Measurements from ENCODE around the gene TPST2. TPM values are rescaled to one million over a fixed set of nuclear protein-coding genes. Genes with fewer than 3 reads are reported as not detected.

Gene TPST2
- total RNA-seq, 4 donors from 2014 or later = 39.1 to 83.4 (median 60.6) TPM

DNA sequence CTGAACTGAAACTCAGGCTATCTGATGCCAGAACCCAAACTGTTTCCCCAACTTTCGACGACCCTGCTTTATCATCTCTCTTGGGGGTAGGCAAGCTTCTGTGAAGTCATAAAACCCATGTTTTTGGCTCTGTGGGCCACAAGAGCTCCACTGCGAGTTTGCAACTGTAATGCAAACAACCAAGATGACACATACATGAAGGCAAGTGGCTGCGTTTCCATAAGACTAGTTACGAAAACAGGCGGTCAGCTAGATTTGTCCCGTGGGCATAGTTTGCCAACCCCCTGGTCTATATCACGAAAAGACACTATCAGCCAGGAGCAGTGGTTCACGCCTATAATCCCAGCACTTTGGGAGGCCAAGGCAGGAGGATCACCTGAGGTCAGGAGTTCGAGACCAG lies 37.5 kb downstream of the TPST2 start:
- 80 to 86% methylated on average over 10 of the region's 10 CpGs for WGBS, 2 donors
- no peak overlapping the region for H3K27ac ChIP-seq
- peaks cover 0 to 17% (median 3%) of the 10 kb centered on the region in 4 donors for H3K4me1 ChIP-seq
- no peaks in the 10 kb centered on the region for H3K27me3 ChIP-seq
- no peak overlapping the region for H3K4me3 ChIP-seq
- DNase-seq (ENCODE audit: low spot score in 2 of 2) = no peak
- H3K36me3 ChIP-seq = no peaks in the 10 kb centered on the region
- TF ChIP-seq, protein P1, sequence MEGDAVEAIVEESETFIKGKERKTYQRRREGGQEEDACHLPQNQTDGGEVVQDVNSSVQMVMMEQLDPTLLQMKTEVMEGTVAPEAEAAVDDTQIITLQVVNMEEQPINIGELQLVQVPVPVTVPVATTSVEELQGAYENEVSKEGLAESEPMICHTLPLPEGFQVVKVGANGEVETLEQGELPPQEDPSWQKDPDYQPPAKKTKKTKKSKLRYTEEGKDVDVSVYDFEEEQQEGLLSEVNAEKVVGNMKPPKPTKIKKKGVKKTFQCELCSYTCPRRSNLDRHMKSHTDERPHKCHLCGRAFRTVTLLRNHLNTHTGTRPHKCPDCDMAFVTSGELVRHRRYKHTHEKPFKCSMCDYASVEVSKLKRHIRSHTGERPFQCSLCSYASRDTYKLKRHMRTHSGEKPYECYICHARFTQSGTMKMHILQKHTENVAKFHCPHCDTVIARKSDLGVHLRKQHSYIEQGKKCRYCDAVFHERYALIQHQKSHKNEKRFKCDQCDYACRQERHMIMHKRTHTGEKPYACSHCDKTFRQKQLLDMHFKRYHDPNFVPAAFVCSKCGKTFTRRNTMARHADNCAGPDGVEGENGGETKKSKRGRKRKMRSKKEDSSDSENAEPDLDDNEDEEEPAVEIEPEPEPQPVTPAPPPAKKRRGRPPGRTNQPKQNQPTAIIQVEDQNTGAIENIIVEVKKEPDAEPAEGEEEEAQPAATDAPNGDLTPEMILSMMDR (IDR thresholded peaks at IDR 0.05) = no peak
- no peak for TF ChIP-seq EP300 (IDR thresholded peaks at IDR 0.05)
- TF ChIP-seq POLR2A (IDR thresholded peaks at IDR 0.05) = no peak
- no peaks in the 10 kb centered on the region for H3K9me3 ChIP-seq

DNA sequence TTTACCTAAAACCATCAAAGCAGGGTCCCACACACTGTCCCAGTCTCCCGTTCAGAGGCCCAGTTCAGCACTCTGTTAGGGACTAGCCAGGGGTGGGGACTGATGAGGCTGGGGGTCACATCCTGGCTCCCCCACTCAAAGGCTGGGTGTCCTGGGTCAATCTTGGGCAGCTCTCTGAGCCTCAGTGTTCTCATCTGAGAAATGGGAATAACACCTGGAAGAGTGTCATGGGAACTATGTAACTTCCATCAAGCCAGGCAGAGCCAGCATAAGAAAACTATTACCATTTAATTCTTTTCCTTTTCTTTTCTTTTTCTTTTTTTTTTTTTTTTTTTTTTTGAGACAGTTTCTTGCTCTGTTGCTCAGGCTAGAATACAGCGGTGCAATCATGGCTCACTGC lies 38.4 kb downstream of the TPST2 start:
- no peaks in the 10 kb centered on the region for H3K36me3 ChIP-seq
- peaks cover 0 to 22% (median 3%) of the 10 kb centered on the region in 4 donors for H3K4me1 ChIP-seq
- no peak for DNase-seq (ENCODE audit: low spot score in 2 of 2)
- WGBS, 2 donors = 74 to 87% methylated on average over 2 of the region's 2 CpGs
- H3K9me3 ChIP-seq = no peaks in the 10 kb centered on the region
- peak overlapping the region in 1 of 4 donors; percentile 70 for H3K27ac ChIP-seq
- no peaks in the 10 kb centered on the region for H3K27me3 ChIP-seq
- H3K4me3 ChIP-seq = no peak overlapping the region
- TF ChIP-seq, protein P1 (IDR thresholded peaks at IDR 0.05) = no peak
- TF ChIP-seq POLR2A (IDR thresholded peaks at IDR 0.05) (no peak), EP300 (IDR thresholded peaks at IDR 0.05) (no peak)

DNA sequence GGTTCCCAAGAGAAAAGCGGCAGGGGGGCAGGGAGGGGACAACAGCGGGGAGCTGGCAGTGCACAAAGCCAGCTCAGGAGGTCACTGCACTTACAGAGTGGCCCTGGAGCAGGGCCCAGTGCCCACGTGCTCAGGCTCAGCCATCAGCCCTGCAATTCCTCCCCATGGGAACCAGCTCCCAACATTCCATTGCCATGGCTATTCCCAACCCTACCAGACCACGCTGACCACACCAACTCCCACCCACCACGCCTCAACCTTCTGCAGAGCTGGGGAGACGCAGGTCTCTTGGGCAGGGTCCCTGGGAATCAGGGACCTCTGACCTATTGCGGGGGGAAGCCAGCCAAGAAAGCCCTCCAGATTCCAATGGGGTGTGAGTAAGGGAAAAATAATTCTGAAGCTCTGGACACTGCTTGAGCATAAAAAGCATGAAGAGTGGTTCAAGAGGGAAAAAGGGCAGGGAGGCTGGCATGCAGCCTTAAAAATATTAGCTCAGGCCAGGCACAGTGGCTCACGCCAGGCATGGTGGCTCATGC lies 39.4 kb downstream of the TPST2 start:
- peaks cover 0 to 22% (median 3%) of the 10 kb centered on the region in 4 donors for H3K4me1 ChIP-seq
- no peaks in the 10 kb centered on the region for H3K36me3 ChIP-seq
- H3K9me3 ChIP-seq = no peaks in the 10 kb centered on the region
- peak overlapping the region in 3 of 4 donors; percentile 48 to 70 (median 62) for H3K27ac ChIP-seq
- 24 to 27% methylated on average over 8 of the region's 8 CpGs for WGBS, 2 donors
- DNase-seq (ENCODE audit: low spot score in 2 of 2) = no peak
- no peak overlapping the region for H3K4me3 ChIP-seq
- no peaks in the 10 kb centered on the region for H3K27me3 ChIP-seq
- TF ChIP-seq POLR2A (IDR thresholded peaks at IDR 0.05) (no peak), EP300 (IDR thresholded peaks at IDR 0.05) (peak in 1 of 2 donors; percentile 30)
- TF ChIP-seq, protein P1 (IDR thresholded peaks at IDR 0.05) = no peak

DNA sequence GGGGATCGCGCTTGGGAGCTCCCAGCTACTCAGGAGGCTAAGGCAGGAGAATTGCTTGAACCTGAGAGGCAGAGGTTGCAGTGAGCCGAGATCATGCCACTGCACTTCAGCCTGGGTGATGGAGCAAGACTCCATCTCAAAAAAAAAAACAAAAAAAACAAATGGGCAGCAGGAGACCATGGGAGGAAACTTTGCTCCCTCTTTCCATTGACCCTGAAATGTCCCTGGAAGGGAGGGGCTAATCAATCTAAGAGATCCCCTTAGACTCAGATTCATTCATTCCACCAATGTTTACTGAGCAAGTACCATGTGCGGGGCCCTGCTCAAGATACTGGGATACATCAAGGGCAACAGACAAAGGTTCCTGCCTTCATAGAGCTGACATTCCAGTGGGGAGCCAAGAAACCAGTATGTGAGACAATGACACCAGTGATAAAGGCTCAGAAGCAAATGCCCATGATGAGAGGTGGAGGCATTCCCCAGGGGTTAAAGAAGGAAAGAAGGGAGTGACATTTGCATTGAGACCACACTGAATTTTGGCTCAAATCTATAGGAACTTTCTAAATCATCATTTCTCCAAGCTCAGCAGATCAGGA lies 39.9 kb downstream of the TPST2 start:
- TF ChIP-seq EP300 (IDR thresholded peaks at IDR 0.05) (no peak), POLR2A (IDR thresholded peaks at IDR 0.05) (no peak)
- TF ChIP-seq, protein P1 (IDR thresholded peaks at IDR 0.05) = no peak
- no peak for DNase-seq (ENCODE audit: low spot score in 2 of 2)
- WGBS, 2 donors = 81 to 83% methylated on average over 4 of the region's 4 CpGs
- no peak overlapping the region for H3K4me3 ChIP-seq
- H3K9me3 ChIP-seq = no peaks in the 10 kb centered on the region
- no peaks in the 10 kb centered on the region for H3K27me3 ChIP-seq
- peak overlapping the region in 3 of 4 donors; percentile 48 to 70 (median 62) for H3K27ac ChIP-seq
- H3K36me3 ChIP-seq = no peaks in the 10 kb centered on the region
- H3K4me1 ChIP-seq = peaks cover 0 to 22% (median 3%) of the 10 kb centered on the region in 4 donors

DNA sequence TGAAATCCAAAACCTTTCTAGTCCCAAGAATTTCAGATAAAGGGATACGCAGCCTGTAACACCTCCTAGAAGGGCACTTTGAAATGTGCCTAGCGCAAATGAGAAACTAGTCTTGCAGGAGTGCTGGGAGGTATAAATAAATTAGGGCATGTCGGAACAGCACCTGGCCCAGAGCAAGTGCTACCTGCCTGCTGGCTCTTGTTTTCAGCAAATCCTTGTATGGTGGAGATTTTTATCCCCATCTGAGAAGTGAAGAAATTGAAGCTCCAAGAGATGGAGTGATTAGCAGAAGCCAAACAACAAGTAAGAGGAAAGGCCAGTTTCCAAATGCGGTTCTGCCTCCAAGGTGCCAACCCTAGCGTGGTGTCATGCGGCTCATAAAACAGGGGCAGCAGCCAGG lies 40.9 kb downstream of the TPST2 start:
- no peaks in the 10 kb centered on the region for H3K36me3 ChIP-seq
- no peaks in the 10 kb centered on the region for H3K27me3 ChIP-seq
- H3K4me1 ChIP-seq = peaks cover 0 to 22% (median 3%) of the 10 kb centered on the region in 4 donors
- no peak for TF ChIP-seq EP300 (IDR thresholded peaks at IDR 0.05)
- no peak for TF ChIP-seq POLR2A (IDR thresholded peaks at IDR 0.05)
- TF ChIP-seq, protein P1 (IDR thresholded peaks at IDR 0.05) = no peak
- no peak for DNase-seq (ENCODE audit: low spot score in 2 of 2)
- no peak overlapping the region for H3K4me3 ChIP-seq
- H3K27ac ChIP-seq = no peak overlapping the region
- 73 to 78% methylated on average over 6 of the region's 6 CpGs for WGBS, 2 donors
- H3K9me3 ChIP-seq = no peaks in the 10 kb centered on the region

Measured in tibial nerve (tissue), 4 donors.